AG09319 (cell line): ENCODE results near the gene NEK1.

ENCODE experiments used
- DNase-seq: peaks from one replicate; pipeline ENCODE4 v3.0.0-alpha.2; 2010; ENCODE audit warnings: low read depth; ENCODE audit errors: extremely low read depth
- TF ChIP-seq, protein P1 (sequence below): IDR thresholded peaks from 2 replicates; pipeline ENCODE4 v1.5.1; 2011; ENCODE audit warnings: low read depth, mild to moderate bottlenecking, inconsistent platforms, low read length, moderate library complexity

NEK1 gene

GRCh38 chr4:169657470-169658107 lies 45.2 kb upstream of the NEK1 start:
- TF ChIP-seq, protein P1, sequence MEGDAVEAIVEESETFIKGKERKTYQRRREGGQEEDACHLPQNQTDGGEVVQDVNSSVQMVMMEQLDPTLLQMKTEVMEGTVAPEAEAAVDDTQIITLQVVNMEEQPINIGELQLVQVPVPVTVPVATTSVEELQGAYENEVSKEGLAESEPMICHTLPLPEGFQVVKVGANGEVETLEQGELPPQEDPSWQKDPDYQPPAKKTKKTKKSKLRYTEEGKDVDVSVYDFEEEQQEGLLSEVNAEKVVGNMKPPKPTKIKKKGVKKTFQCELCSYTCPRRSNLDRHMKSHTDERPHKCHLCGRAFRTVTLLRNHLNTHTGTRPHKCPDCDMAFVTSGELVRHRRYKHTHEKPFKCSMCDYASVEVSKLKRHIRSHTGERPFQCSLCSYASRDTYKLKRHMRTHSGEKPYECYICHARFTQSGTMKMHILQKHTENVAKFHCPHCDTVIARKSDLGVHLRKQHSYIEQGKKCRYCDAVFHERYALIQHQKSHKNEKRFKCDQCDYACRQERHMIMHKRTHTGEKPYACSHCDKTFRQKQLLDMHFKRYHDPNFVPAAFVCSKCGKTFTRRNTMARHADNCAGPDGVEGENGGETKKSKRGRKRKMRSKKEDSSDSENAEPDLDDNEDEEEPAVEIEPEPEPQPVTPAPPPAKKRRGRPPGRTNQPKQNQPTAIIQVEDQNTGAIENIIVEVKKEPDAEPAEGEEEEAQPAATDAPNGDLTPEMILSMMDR, result no peak
- DNase-seq, result no peak

GRCh38 chr4:169655401-169655800 lies 43.0 kb upstream of the NEK1 start:
- DNase-seq, result no peak
- TF ChIP-seq, protein P1, result no peak

- DNase-seq, result no peak
- TF ChIP-seq, protein P1, result no peak
These were observed 40.2 kb upstream of the NEK1 start for GRCh38 chr4:169652535-169652934.

- TF ChIP-seq, protein P1, result no peak
- DNase-seq, result no peak
These were observed 38.0 kb upstream of the NEK1 start for GRCh38 chr4:169650227-169650936.

GRCh38 chr4:169649545-169650226 lies 37.3 kb upstream of the NEK1 start:
- no peak for DNase-seq
- TF ChIP-seq, protein P1, result no peak

DNA sequence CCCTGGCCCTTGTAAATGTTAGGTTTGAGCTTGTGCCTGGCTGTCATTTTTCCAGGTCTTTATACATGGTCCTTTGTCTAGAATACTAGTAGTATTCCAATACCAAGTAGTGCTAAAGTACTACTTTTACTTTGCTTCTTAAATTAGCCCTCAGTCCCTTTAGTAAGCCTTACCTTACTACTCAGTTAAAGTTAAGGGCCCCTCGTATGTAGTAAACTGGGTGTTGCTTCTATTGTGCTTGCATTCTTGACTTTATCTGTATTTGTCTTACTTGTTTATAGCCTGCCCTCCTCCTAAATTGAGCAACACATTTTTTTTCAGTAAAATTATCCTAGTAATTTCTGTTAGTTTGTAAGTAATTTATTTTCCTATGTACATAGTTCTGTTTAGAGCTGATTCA lies 33.2 kb upstream of the NEK1 start:
- DNase-seq, result no peak
- TF ChIP-seq, protein P1, result no peak

- TF ChIP-seq, protein P1, result no peak
- no peak for DNase-seq
These were observed 32.4 kb upstream of the NEK1 start for GRCh38 chr4:169644802-169645201.
